ENCODE data around the gene LARGE1.

The LARGE1 gene

DNA sequence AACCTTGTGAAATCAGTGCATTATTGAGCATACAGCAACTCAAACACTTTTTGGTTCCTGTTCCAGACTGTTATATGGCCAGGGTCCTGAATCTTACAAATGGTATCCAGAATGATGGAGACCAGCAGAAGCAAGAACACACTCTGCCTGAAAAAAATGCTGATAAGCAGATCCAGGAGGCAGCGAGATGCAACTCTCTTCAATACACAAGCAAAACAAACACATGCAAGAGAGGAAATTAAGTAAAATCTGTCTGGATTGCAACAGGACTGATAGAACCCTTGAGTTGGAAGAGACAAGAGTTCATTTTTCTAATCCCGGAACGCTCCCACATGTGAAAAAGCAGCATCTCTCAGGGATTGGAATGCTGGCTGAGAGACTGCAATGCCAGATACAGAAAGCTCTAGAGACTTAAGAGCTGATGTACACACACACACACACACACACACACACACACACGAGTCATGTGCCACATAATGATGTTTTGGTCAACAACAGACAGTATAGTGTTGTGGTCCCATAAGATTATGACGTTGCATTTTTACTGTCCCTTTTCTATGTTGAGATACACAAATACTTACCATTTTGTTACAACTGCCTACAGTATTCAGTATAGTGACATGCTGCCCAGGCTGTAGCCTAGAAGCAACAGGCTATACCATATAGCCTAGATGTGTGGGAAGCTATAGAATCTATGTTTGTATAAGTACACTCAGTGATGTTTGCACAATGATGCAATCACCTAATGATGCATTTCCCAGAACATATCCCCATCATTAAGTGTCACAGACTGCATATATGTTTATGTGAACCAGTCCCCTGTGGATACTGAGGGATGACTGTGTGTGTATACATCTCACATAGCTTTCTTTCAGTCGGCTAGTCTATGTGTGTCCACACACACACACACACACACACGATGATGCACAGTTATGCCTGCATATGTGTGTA is 406.6 kb downstream of the LARGE1 start:
- no peak for DNase-seq

DNA sequence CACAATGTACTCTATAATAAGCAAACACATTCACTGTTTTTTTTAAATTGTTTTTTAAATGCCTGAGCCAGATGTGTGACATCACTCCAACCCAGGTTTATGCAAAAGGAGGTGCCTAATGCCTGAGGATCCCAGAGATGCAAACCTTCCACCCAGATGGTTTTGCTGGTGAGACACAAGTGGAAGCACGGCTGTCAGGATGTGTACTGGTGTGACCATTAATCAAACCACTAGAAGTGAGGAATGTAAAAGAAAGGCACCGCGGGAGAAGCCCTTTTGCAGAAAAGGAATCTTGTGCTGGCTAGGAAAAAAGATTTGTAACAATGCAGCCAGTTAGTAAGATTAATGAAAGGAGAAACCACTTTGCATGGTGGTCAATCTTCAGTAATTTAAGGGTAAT is 407.4 kb downstream of the LARGE1 start:
- no peak for DNase-seq

DNA sequence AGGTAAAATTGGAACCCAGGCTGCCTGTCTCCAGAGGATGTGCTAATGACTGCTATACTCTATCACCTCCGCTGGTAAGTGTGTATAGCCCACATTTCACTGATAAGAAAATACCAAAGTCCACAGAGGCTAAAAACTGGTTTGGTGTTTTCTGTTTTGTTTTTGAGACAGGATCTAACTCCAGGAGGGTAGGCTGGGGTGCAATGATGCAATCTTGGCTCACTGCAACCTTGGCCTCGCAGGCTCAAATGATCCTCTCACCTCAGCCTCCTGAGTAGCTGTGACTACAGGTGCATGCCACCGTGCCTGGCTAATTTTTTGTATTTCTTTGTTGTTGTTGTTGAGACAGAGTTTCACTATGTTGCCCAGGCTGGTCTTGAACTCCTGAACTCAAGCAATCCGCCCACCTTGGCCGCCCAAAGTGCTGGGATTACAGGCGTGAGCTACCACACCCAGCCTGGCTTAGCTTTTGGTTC is 409.8 kb downstream of the LARGE1 start:
- DNase-seq: no peak

DNA sequence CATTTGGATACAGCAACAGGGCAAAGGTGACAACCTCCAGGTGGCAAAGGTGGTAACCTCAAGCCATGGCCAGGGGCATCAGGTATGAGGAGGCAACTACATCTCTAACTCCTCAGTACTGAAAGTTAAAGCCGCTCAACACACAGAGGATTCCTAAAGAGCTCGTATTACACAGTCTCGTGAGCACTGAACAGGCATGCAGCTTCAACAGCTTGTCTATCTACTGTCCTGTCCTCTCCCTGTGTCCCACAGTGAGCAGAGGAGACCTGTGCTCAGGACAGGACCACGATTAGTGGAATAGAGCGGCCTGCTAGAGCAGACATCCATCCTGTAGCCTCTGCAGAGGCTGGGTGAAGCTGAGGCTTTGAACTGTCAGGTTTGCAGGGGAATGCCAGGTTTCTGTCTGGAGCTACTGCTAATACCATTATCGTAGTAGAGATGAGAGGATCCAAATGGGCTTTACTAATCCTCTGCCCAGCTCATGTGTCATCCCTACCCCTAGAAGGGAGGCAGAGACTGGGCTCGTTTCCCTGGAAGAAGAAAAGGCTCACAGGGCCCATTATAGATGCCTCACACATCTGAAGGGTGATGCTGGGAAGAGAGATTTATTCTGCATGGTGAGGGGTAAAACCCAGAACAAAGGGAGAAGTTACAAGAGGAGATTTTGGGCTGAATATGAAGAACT is 415.2 kb downstream of the LARGE1 start:
- DNase-seq: no peak

DNA sequence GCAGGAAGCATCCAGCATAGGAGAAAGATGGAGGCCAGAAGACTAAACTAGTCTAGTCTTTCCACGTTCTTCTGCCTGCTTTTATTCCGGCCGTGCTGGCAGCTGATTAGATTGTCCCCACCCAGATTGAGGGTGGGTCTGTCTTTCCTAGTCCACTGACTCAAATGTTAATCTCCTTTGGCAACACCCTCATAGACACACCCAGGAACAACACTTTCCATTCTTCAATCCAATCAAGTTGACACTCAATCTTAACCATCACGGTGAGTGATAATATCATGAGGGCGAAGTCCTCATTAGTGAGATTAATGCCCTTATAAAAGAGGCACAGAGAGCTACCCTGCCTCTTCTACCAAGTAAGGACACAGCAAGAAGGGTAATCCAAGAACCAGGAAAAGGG is 424.2 kb downstream of the LARGE1 start:
- DNase-seq: no peak

DNA sequence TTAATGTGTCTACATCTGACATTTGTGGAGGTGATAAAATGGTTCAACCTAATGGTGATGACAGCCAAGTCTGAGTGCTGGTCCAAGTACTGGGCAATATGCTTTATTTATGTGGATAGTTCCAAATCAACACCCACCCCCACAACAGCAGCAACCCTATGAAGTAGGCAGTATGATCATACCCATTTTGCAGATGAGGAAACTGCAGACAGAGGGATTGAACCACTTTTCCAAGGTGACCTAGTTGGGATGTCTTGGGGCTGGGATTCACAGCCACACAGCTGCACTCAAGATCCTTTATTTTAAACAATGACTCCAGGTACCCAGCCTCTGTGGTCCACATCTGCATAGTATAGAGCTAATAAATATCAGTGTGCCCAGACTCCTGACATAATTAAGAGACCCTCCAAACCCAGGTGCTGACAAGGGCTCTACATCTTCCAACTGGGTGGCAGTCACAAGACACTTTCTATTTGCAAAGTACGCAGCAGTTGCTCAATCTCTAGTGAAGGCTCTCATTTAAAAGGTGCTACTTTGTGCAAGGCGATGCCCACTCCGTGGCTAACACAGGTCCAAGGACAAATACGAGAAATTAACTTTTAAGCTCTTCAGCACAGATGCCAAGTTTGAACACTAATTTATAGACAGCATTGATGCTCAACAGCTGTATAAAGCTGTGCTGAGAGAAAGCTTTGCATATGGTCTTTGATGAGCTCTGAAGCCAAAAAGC is 426.6 kb downstream of the LARGE1 start:
- DNase-seq: no peak

DNA sequence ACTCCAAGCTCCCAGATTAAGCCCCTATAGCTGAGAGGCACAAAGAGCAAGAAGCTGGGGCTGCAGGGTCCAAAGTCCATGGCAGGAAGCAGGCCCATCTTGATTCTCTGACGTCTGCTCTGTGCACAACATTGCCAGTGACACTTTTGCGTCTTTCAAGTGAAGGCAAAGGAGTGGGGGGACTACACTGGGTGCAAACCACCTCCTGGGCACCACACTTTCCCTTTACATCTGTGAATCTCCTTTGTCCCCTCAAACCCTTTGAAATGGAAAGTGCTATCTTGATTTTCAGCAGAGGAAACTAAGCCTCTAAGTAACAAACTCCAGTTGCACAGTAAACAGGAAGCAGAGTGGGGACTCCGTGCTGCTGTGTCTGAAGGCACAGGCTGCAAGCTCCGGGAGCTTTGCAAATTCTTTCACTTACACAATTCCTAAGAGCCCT is 428.0 kb downstream of the LARGE1 start:
- no peak for DNase-seq

DNA sequence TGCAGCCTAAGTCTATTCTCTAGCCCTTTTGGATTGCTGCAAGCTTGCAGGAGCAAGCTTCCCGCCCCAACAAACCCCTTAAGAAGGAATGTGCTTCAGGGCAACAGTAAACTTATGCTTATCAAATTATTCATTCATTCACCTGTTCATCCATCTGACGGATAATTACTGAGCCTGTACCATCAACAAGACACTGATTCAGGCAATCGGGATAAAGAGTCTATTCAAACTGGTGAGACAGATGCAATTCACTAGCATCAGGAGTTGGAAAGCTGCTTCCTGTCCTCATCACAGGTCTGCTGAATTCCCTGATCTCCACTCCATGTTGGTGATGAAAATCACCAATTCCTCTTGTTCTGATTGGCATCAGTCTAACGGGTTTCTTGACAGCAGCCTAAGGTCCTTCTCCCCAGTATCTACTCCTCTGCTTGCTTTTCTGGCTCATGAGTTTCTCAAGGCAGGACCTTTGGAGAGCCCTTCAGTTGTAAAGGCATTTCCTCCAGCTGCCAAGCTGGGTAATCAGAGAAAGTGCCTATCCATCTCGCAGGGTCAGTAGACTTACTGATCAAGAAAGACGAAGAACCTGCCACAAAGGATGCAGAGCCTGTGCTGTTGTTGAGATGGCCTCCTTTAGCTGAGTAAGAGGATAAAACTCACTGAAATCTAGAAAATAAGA is 433.1 kb downstream of the LARGE1 start:
- no peak for DNase-seq

DNA sequence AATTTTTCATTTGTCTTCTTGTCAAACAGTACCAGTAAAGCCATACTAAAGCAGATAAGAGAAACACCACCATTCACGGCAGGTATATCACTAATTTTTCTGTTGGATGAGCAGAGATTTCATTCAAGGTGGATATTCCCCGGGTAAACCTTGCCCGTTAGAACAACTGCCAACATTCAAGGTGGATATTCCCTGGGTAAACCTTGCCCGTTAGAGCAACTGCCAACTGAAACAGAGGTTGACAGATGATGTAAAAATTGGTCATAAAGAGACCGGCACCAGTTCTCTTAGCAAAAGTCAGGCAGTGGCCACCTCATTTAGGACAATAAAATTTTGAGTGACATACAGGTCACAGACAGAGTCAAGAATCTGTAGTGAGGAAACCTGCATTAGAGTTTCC is 438.7 kb downstream of the LARGE1 start:
- DNase-seq: no peak

DNA sequence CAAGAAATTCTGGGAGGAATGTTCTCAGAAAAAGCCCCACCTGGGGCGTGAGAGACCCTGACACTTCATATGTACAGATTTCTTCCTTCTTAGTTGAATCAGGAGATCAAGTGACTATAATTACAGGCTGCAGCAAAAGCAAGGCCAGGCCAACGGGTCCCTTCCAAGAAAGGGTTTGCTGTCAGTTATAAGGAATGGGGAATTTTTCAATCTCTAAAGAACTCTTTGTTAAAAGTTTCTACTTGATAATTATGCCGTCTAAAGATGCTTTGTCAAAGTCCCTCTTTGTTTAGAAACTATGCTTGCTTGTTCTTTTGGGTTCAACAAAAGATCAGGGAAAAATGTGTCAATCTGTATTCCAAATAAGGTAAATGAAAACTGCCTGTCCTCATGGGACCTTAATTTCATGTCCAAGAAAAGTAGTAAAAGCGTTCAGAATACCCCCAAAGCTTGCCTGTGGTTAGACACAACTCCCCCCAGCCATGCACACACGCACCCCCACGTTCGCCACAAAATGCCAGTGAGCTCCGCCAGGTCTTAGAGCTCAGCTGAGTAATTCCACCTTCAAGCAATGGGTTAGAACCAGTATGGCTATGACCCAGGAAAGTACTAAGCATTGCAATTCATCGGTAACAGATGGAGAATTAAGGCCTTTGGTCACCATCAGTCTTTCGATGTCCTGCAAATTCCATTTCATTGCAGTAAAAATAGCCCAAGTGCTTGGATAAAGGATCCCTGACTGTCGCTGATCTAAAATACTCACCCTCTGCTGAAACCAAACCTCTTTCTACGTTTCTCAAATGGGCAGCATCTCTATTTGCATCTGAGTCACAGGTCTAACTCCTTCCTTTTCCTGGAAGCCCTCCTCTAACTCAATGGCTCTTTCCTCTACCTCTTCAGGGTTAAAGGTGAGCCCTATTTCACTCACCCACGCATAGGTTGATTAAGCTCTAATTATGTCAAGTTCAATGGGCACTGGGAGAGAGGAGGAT is 442.9 kb downstream of the LARGE1 start:
- no peak for DNase-seq

DNA sequence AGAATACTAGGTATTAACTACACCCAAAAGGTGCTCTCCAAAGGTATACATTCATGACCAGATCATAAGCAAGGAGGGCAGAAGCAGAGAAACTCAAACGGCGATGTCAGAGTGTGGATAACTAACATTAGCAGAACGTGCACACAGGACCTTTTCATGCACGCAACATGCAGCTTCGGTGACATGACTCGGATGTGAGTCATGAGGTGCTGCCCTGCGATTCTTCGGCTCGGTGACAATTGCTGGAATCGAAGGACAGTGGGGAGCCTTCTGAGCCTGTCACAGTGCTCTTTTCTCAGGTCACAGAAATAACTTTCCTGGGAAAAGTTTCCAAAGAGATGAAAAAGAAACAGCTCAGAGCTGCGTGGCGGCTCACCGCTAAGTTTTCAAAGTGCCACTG is 443.6 kb downstream of the LARGE1 start:
- no peak for DNase-seq

DNA sequence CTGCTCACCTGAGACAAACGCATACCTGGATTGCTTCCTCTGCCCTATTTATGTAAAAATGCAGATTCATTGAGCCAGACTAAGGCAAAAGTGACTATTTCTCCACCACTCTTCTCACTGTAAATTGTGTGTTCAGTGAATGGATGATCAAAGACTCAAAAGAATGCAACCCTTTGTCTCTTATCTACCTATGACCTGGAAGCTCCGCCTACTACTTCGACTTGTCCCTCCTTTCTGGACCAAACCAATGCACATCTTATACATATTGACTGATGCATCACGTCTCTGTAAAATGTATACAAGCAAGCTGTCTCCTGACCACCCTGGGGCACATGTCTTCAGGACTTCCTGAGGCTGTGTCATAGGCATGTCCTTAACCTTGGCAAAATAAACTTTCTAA is 444.1 kb downstream of the LARGE1 start:
- no peak for DNase-seq

DNA sequence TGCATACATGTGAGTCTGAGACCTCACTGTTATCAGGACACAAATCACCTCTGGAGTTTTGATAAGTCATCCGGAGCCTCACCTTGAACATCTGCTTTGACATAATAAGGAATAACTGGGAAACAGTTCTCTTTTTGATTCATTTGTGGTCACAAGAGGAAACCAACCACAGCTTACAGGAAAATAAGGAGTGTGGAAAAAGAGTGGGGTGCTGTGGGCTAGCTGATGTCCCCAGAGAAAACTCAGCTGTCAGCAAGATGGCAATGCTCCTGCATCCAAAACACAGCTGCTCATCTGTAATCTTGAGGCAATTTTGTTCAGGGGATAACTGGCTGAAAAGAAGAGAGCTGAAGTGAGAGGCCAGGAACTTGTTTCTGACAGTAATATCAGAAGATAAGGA is 445.7 kb downstream of the LARGE1 start:
- DNase-seq: no peak

DNA sequence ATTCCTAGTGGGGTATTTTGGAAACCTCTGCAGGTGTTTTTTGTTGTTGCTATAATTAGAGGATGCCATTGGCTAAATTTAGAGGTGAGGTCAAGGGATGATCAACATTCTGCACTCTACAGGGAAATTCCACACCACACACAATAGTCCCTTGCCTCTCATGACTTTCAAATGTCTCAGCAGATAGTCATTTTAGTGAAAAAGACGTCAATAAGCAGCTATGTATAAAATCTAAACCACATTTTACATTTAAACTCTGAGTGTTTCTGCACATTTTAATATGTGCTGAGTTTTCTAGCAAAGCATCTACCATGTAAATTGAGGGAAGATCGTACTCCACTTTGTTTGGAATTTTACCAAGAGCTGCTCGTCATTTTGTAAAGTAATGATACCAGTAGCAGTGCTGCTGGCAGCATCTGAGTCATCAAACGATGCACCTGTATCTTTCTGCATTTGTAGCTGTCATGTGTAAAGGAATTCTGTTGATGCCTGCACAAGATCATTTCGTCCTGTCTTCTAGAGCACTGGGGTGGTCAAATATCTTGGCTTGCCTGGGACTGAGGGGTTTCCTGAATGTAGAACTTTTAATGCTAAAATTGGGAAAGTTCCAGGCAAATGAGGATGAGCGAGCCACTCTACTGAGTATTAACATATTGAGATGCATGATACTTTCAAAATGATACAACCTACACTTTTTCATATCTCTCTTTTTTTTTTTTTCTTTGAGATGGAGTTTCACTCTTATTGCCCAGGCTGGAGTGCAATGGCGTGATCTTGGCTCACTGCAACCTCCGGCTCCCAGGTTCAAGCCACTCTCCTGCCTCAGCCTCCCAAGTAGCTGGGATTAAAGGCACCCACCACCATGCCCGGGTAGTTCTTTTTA is 447.6 kb downstream of the LARGE1 start:
- no peak for DNase-seq

DNA sequence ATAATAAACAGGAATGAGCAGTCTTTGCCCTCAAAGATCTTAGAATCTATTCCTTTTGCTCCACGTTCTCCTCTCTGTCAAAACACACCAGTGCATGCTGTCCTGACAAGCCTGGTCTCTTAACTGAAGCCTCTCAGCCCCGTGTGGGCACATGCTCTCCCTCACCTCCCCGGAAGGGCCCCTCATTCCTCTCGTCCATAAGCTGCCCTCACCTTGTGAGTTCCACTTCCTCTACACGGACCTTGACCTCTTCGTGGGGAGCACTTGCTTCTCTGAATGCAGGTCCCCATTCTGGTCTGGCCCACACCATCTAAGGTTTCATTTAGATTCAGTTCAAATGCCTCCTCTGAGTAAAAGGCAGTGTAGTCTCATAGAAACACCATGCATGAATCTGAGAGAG is 449.8 kb downstream of the LARGE1 start:
- DNase-seq: no peak

DNA sequence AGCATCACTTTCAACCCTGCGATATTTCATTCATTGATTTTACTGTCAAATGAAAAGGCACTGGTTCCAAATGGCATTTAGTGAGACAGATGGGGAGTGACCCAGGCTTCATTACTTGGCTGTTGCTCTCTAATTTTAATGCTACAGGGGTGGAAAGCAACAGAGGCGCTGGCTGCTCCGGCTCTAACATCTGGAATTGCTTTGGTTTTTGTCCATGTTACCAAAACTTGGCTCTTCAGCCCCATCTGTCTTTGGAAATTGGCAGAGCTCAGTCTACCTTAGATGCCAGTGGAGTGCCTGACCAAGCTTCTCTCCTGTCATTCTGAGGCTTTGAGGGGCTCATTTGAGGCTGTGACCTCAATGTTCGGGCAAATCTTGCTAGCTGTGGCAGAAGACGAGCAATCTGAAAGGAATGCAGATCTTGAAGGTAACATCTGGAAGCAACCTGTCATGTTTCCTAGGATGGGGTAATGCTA is 452.6 kb downstream of the LARGE1 start:
- DNase-seq: no peak

DNA sequence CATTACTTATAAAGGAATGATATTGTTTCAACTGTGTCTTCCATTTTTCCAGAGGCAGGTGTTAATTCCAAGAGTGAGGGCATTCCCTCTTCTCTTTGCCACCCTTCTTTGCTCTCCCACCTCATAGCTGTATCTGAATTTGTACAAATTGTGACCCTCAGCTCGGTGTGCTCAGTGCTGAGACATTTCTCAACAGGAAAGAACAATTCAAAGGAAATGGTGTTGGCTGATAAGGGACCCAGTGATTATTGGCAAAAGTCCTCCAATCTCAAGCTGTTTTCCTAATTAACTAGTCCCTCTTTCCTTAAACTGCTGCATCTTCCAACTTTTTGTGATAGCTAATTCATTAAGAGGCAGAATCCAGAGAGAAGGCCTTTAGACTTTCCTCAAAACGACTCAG is 453.2 kb downstream of the LARGE1 start:
- no peak for DNase-seq

DNA sequence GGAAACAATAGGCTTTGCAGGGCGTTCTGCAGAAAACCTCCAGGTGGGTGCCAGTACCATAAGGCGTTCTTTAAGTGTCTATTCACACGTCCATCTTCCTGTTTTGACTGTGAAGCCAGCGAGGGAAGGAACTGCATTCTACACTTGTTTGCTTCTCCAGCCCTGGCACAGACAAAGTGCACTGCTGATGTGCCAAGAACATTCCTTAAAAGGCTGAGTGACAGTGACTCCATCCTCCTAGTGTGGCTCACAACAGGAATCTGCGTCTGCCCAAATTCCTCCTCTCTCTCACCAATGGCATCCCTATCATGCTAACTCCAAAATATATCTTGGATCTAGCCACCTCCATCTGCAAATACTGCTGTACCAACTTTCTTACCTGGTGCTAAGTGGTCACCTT is 454.7 kb downstream of the LARGE1 start:
- DNase-seq: no peak

DNA sequence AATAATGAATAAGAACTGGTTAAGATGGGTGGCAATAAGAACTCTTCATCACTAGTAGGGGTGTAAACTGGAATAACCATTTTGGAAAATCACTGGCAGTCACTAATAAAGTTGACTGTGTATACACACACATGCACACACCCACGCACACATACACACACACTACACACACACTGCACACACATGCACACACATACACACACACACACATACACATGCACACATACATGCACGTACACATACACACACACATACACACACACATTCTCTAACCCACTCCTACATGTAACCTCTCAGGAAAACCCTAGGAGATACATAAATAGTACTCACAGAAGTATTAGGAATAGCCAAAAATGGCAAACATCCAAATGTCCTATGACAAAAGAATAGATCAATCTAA is 455.6 kb downstream of the LARGE1 start:
- DNase-seq: no peak

DNA sequence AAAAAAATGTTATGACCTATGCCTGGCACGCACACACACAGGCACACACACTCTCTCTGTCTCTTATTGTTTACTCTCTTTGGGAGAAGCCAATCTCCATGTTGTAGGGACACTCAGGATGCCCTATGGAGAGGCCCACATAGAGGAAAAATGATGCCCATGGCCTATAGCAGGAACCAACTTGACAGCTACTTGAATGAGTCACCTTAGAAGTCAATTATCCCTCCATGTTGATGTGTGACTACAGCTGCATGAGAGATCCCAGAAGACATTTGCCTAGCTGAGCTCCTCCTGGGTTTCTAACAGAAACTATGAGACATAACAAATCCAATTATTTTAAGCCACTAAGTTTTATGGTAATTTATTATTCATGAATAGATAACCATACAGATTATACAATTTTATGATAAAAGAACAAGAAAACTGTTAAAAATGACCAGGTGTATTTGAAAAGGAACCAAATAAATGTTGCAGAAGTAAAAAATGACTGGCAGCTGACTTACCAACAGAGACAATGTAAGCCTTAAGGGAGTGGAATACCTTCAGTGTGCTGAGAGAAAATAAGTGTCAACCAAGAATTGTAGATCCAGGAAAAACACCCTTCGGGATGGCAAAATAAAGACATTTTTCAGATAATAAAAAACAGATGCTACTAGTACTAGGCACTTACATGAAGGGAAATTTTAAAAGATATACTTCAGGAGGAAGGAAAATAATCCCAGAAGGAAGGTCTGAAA is 458.4 kb downstream of the LARGE1 start:
- DNase-seq: no peak

Data from NCI-H1436 (cell line).